Upper lobe of left lung (tissue), 4 donors: Measurements from ENCODE around the gene SARDH.

Experiments used
- POLR2A ChIP-seq, 4 donors: fragments of 450-650 bp; IDR thresholded peaks; one replicate each; pipeline ENCODE4 v1.5.1; 2016 to 2017; ENCODE audit warnings: antibody characterized with exemption in 4 of 4, mild to moderate bottlenecking in 2 of 4
- POLR2AphosphoS5 ChIP-seq, 2 donors: sonication (generic); formaldehyde crosslinking; IDR thresholded peaks; one replicate each; pipeline ENCODE4 v1.5.1; 2017; ENCODE audit warnings: antibody characterized with exemption in 2 of 2
- TF ChIP-seq, protein P1 (sequence below), 6 experiments: fragments of 450-650 bp in 4 of 6; fragments of 200-600 bp in 2 of 6; sonication (generic) in 2 of 6; IDR thresholded peaks; one replicate each; pipeline ENCODE4 v1.5.1; 2016 to 2019; ENCODE audit warnings: antibody characterized with exemption in 6 of 6

DNA sequence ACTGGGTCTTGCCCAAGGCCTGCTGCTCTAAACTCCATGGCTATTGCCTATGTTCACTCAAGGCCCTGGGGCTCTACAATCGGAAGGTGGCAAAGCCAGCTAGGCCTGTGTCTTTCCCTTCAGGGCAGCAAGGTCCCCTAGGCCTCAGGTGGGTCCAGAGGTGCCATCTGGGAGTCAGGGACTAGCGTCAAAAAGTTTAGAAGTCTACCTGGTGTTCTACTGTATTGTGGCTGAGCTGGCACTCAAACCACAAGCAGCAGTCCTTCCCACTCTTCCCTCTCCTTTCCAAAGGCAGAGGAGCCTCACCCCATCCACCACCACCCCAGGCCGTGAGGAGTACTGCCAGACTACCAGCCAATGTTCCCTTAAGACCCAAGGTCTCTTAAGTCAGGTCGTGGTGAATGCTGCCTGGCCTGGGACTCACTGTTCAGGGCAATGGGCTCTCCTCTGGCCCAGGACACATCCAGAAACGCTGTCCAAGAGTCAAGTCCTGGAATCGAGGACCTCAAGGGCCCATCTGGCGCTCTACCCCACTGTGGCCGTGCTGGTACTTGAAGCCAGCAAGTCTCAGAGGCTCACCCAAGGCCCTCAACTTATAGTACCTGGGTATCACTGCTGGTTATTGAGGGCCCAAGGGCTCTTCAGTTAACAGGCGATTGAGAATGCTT is 13.0 kb upstream of the SARDH start:
- TF ChIP-seq, protein P1, sequence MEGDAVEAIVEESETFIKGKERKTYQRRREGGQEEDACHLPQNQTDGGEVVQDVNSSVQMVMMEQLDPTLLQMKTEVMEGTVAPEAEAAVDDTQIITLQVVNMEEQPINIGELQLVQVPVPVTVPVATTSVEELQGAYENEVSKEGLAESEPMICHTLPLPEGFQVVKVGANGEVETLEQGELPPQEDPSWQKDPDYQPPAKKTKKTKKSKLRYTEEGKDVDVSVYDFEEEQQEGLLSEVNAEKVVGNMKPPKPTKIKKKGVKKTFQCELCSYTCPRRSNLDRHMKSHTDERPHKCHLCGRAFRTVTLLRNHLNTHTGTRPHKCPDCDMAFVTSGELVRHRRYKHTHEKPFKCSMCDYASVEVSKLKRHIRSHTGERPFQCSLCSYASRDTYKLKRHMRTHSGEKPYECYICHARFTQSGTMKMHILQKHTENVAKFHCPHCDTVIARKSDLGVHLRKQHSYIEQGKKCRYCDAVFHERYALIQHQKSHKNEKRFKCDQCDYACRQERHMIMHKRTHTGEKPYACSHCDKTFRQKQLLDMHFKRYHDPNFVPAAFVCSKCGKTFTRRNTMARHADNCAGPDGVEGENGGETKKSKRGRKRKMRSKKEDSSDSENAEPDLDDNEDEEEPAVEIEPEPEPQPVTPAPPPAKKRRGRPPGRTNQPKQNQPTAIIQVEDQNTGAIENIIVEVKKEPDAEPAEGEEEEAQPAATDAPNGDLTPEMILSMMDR (IDR thresholded peaks at IDR 0.05), result no peak
- TF ChIP-seq POLR2AphosphoS5 (IDR thresholded peaks at IDR 0.05), result no peak
- TF ChIP-seq POLR2A (IDR thresholded peaks at IDR 0.05), result no peak
